ENCODE data around the gene GOSR2. TPM values are rescaled to one million over a fixed set of nuclear protein-coding genes. Genes with fewer than 3 reads are reported as not detected.

Gene GOSR2
- total and polyA plus RNA-seq, 2 of the 13 experiments (the other 11 are each of a cell fraction or from before 2014, with no cell fraction given) = 61.5 to 63.9 TPM

DNA sequence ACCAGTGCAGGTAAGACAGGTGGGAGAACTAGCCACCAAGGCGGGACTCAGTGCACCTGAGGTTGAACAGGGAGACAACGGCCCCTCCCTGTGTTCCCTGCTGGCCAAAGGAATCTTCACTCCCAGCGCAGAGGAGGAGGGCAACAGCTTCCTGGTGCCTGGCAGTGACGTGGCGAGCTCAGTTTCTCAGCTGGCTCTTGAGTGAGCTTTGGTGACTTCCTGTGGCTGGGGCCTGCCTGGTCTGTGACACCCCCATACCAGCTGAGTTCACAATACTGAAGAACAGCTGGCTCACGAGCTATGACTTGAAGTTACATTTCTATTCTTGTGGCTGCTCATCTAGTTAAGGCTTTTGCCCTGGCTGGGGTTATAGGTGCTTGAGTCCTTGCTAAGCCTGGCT, 45.5 kb upstream of the GOSR2 start:
- 20% methylated on average over 6 of the region's 6 CpGs for WGBS (ENCODE audit: low lambda C conversion rate)
- H3K27me3 ChIP-seq (ENCODE audit: control insufficient read depth in 1 of 2, insufficient read depth in 2 of 2, low read length in 2 of 2) = peaks cover 5 to 56% of the 10 kb centered on the region in 2 experiments
- POLR2A ChIA-PET = no interaction called here
- DNase-seq (ENCODE audit: low spot score) (no peak), ATAC-seq (no peak), FAIRE-seq (no peak)
- no peak overlapping the region for H3K4me3 ChIP-seq (replicated peaks in 1 of 3; ENCODE audit: insufficient read depth in 1 of 3, low read depth in 2 of 3, low read length in 3 of 3)
- intact Hi-C loops (cut with micrococcal nuclease; ENCODE audit: unreplicated experiment) = loop anchor here (2.0 to 5.0 kb wide), 3 partner anchors 35 to 63 kb away; partner anchors contain the start of gene GOSR2
- H3K4me2 ChIP-seq (ENCODE audit: low read depth, low read length) = no peak overlapping the region
- no peaks in the 10 kb centered on the region for H3K79me2 ChIP-seq (ENCODE audit: insufficient read depth, low read length)
- in situ Hi-C loops (cut with HindIII; ENCODE audit: extremely low pct_ligation_motif_present, low pct_unique_long_range_greater_than_20kb) = loop anchor here (5.0 to 10.0 kb wide), 2 partner anchors 40 to 57 kb away; no protein-coding TSS in a partner anchor
- H3K36me3 ChIP-seq (replicated peaks in 1 of 2; ENCODE audit: control insufficient read depth in 1 of 2, insufficient read depth in 2 of 2, low read length in 2 of 2) = no peaks in the 10 kb centered on the region
- no TSS peak for BruUV-seq (replicated peaks)
- no peaks in the 10 kb centered on the region for H3K9me3 ChIP-seq (ENCODE audit: low read length)
- peak; percentile 31; the same call in 1 of the 2 replicates for TF ChIP-seq CREB1 (IDR thresholded peaks at IDR 0.05)
- TF ChIP-seq CREB1 (CRISPR knock-in tag; IDR thresholded peaks at IDR 0.05) = no peak
- TF ChIP-seq ZNF766 (CRISPR knock-in tag; IDR thresholded peaks at IDR 0.05; ENCODE audit: borderline replicate concordance) = no peak
- no peak overlapping the region for H3K27ac ChIP-seq (ENCODE audit: extremely low read length, insufficient read depth, low read length)
- H2AFZ ChIP-seq (ENCODE audit: low read length) = no peak overlapping the region
- CTCF ChIA-PET (ENCODE audit: low intra/inter-chr PET ratio, low total read pairs) = interaction anchor here (2.2 kb wide), 1 partner anchor 35 kb away, joined by 15 read pairs; no protein-coding TSS in a partner anchor
- H3K4me1 ChIP-seq (ENCODE audit: insufficient read depth, low read length) = peaks cover 26% of the 10 kb centered on the region
- no peak overlapping the region for H3K9ac ChIP-seq (ENCODE audit: insufficient read depth, low read depth, low read length)
- H4K20me1 ChIP-seq (ENCODE audit: insufficient read depth, low read length) = no peaks in the 10 kb centered on the region

DNA sequence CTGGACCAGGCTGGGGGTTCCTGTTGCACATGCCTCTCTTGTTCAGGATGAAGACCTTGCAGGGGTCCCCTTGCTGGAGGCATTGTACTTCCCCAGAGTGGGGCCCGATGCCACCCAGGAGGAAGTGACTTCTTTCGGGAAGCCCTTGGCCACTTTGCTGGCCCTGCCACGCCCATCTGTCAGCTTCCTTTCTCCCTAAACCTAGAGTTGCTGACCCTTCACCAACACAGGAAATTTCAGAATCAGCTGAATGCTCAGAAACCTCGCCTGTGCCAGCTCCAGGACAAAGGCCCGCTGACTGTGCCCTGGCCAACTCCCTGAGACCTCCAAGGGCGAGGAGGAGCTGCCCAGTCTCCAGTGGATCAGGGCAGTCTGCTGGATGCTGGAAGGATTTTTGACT, 44.9 kb upstream of the GOSR2 start:
- H3K4me3 ChIP-seq (replicated peaks in 1 of 3; ENCODE audit: insufficient read depth in 1 of 3, low read depth in 2 of 3, low read length in 3 of 3) = no peak overlapping the region
- H3K4me1 ChIP-seq (ENCODE audit: insufficient read depth, low read length) = peaks cover 20% of the 10 kb centered on the region
- no peak for DNase-seq (ENCODE audit: low spot score)
- no peak overlapping the region for H3K4me2 ChIP-seq (ENCODE audit: low read depth, low read length)
- ATAC-seq = no peak
- H3K9me3 ChIP-seq (ENCODE audit: low read length) = no peaks in the 10 kb centered on the region
- ChIA-PET POLR2A (no interaction called here), CTCF (ENCODE audit: low intra/inter-chr PET ratio, low total read pairs) (no interaction called here)
- in situ Hi-C loops (cut with HindIII; ENCODE audit: extremely low pct_ligation_motif_present, low pct_unique_long_range_greater_than_20kb) = loop anchor here (5.0 to 10.0 kb wide), 2 partner anchors 41 to 57 kb away; no protein-coding TSS in a partner anchor
- H4K20me1 ChIP-seq (ENCODE audit: insufficient read depth, low read length) = no peaks in the 10 kb centered on the region
- peaks cover 5 to 56% of the 10 kb centered on the region in 2 experiments for H3K27me3 ChIP-seq (ENCODE audit: control insufficient read depth in 1 of 2, insufficient read depth in 2 of 2, low read length in 2 of 2)
- no peak overlapping the region for H3K27ac ChIP-seq (ENCODE audit: extremely low read length, insufficient read depth, low read length)
- no peak overlapping the region for H3K9ac ChIP-seq (ENCODE audit: insufficient read depth, low read depth, low read length)
- H3K79me2 ChIP-seq (ENCODE audit: insufficient read depth, low read length) = no peaks in the 10 kb centered on the region
- BruUV-seq (replicated peaks) = no TSS peak
- no peak overlapping the region for H2AFZ ChIP-seq (ENCODE audit: low read length)
- FAIRE-seq = no peak
- 3% methylated on average over 6 of the region's 6 CpGs for WGBS (ENCODE audit: low lambda C conversion rate)
- intact Hi-C loops (cut with micrococcal nuclease; ENCODE audit: unreplicated experiment) = loop anchor here (5.0 kb wide), 1 partner anchor 36 kb away; no protein-coding TSS in a partner anchor
- no peaks in the 10 kb centered on the region for H3K36me3 ChIP-seq (replicated peaks in 1 of 2; ENCODE audit: control insufficient read depth in 1 of 2, insufficient read depth in 2 of 2, low read length in 2 of 2)
- TF ChIP-seq ZNF331 (CRISPR knock-in tag; IDR thresholded peaks at IDR 0.05) (no peak), TOE1 (CRISPR knock-in tag; IDR thresholded peaks at IDR 0.05) (no peak), MED1 (CRISPR knock-in tag; IDR thresholded peaks at IDR 0.05) (no peak), NCOA1 (CRISPR knock-in tag; IDR thresholded peaks at IDR 0.05) (no peak), ZNF383 (CRISPR knock-in tag; IDR thresholded peaks at IDR 0.05; ENCODE audit: borderline replicate concordance) (no peak), ZNF121 (CRISPR knock-in tag; IDR thresholded peaks at IDR 0.05) (no peak), ZNF781 (CRISPR knock-in tag; IDR thresholded peaks at IDR 0.05; ENCODE audit: borderline replicate concordance, not compliant biosample characterization) (no peak)
- TF ChIP-seq, protein P1, sequence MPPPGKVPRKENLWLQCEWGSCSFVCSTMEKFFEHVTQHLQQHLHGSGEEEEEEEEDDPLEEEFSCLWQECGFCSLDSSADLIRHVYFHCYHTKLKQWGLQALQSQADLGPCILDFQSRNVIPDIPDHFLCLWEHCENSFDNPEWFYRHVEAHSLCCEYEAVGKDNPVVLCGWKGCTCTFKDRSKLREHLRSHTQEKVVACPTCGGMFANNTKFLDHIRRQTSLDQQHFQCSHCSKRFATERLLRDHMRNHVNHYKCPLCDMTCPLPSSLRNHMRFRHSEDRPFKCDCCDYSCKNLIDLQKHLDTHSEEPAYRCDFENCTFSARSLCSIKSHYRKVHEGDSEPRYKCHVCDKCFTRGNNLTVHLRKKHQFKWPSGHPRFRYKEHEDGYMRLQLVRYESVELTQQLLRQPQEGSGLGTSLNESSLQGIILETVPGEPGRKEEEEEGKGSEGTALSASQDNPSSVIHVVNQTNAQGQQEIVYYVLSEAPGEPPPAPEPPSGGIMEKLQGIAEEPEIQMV (CRISPR knock-in tag; IDR thresholded peaks at IDR 0.05; ENCODE audit: low read depth) = no peak

Measured in HepG2 (cell line).